CD4-positive, alpha-beta T cell (primary cell): ENCODE measurements around the gene RNASET2. TPM values are rescaled to one million over a fixed set of nuclear protein-coding genes. Genes with fewer than 3 reads are reported as not detected.

Experiments used
- ATAC-seq: fragments of 200-7000 bp; cut with Tn5 transposase; one replicate; pipeline ENCODE4 v1.10.0; 2022; ENCODE audit warnings: mild to moderate bottlenecking; ENCODE audit not compliant: poor library complexity
- CTCF ChIA-PET: fragments of 350-600 bp; sonication (Branson Sonifier 250); formaldehyde crosslinking; loops from one replicate; lab custom pipeline; 2021; ENCODE audit warnings: antibody characterized with exemption, inconsistent platforms; lab: Charles Lee
- POLR2A ChIA-PET: fragments of 350-600 bp; sonication (Branson Sonifier 250); formaldehyde crosslinking; loops from one replicate; lab custom pipeline; 2021; ENCODE audit warnings: antibody characterized with exemption, inconsistent platforms; lab: Charles Lee
- DNase-seq, 14 experiments: peaks; one replicate each; pipeline ENCODE4 v3.0.0-alpha.2; 2013 to 2020; ENCODE audit warnings: mixed read lengths in 2 of 14
- H3K27ac ChIP-seq, 2 donors: one replicate each; pipeline versions ENCODE4 v1.5.1 to v1.7.0; 2013; ENCODE audit warnings: low read length in 2 of 2, low read depth in 1 of 2, mild to moderate bottlenecking in 1 of 2
- H3K27me3 ChIP-seq, 2 experiments: 1 replicate in 1 of 2; 2 replicates in 1 of 2; pipeline versions ENCODE4 v1.6.1 to v1.7.0; 2013; ENCODE audit warnings: low read length in 2 of 2, control low read depth in 1 of 2, mild to moderate bottlenecking in 1 of 2, moderate library complexity in 1 of 2; ENCODE audit not compliant: insufficient read depth in 2 of 2, control insufficient read depth in 1 of 2
- H3K36me3 ChIP-seq: one replicate; pipeline ENCODE4 v1.6.1; 2013; ENCODE audit warnings: low read length, control low read depth; ENCODE audit not compliant: insufficient read depth
- H3K4me1 ChIP-seq: one replicate; pipeline ENCODE4 v1.6.1; 2013; ENCODE audit warnings: low read length, control low read depth; ENCODE audit not compliant: insufficient read depth
- H3K4me3 ChIP-seq: one replicate; pipeline ENCODE4 v1.5.1; 2013; ENCODE audit warnings: mild to moderate bottlenecking, low read length, moderate library complexity
- H3K9me3 ChIP-seq, 2 experiments: 1 replicate in 1 of 2; 2 replicates in 1 of 2; pipeline versions ENCODE4 v1.6.1 to v1.7.0; 2013; ENCODE audit warnings: low read length in 2 of 2, mild to moderate bottlenecking in 2 of 2, control low read depth in 1 of 2, moderate library complexity in 1 of 2; ENCODE audit not compliant: control insufficient read depth in 1 of 2, insufficient read depth in 1 of 2
- H3K27ac Mint-ChIP-seq: one replicate; pipeline ENCODE4 v1.8.0; 2020; ENCODE audit warnings: mixed read lengths
- H3K27me3 Mint-ChIP-seq: one replicate; pipeline ENCODE4 v1.8.0; 2021; ENCODE audit warnings: mixed read lengths
- H3K36me3 Mint-ChIP-seq: one replicate; pipeline ENCODE4 v1.8.0; 2021; ENCODE audit warnings: low read depth, mixed read lengths
- H3K4me1 Mint-ChIP-seq: one replicate; pipeline ENCODE4 v1.8.0; 2021; ENCODE audit warnings: low read depth, mixed read lengths
- H3K4me3 Mint-ChIP-seq: one replicate; pipeline ENCODE4 v1.8.0; 2020; ENCODE audit warnings: mild to moderate bottlenecking, mixed read lengths
- H3K9me3 Mint-ChIP-seq: one replicate; pipeline ENCODE4 v1.8.0; 2020; ENCODE audit warnings: mixed read lengths
- CTCF ChIP-seq: fragments of 200-600 bp; IDR thresholded peaks from one replicate; pipeline ENCODE4 v1.8.0; 2022; ENCODE audit warnings: antibody characterized with exemption, mild to moderate bottlenecking
- intact Hi-C, 2 experiments: fragments of 100-400 bp; cut with DNase I in 1 of 2; cut with micrococcal nuclease in 1 of 2; formaldehyde crosslinking; loops; one replicate each; pipeline versions ENCODE4 v1.15.1 to v1.9.0; 2023 to 2025; cut with DNase I, micrococcal nuclease
- total RNA-seq, 174 experiments: library from RNA in 2 of 174; stranded (reverse) in 2 of 174; gene quantifications; one replicate each; pipeline ENCODE4 v1.2.3 and lab custom pipeline; 2021 to 2026

Gene RNASET2
- total RNA-seq, 2 experiments from 2014 or later: 164 to 165 TPM

GRCh38 chr6:166952567-166953486, 3.5 kb downstream of the RNASET2 start:
- Histone ChIP-seq H3K4me1 (peaks cover 87% of the 10 kb centered on the region), H3K4me3 (peak overlapping the region; percentile 14), H3K27me3 (no peaks in the 10 kb centered on the region), H3K36me3 (peaks cover 23% of the 10 kb centered on the region), H3K9me3 (no peaks in the 10 kb centered on the region), H3K27ac (peak overlapping the region; percentile 79 to 88)
- TF ChIP-seq CTCF: no peak
- ChIA-PET POLR2A (interaction anchor here (0.7 to 2.4 kb wide), 5 partner anchors 16 to 89 kb away, joined by 4 to 14 read pairs (median 6); partner anchors contain the start of gene CEP43), CTCF (interaction anchor here (2.0 to 10.0 kb wide), 2 partner anchors 10 to 36 kb away, joined by 9 to 50 read pairs; no protein-coding TSS in a partner anchor)
- H3K36me3 Mint-ChIP-seq: peaks cover 70% of the 10 kb centered on the region
- peaks cover 72% of the 10 kb centered on the region for H3K4me1 Mint-ChIP-seq
- H3K27ac Mint-ChIP-seq: peak overlapping the region; percentile 93
- H3K9me3 Mint-ChIP-seq: no peaks in the 10 kb centered on the region
- intact Hi-C loops: loop anchor here (5.0 to 10.0 kb wide), 3 partner anchors 34 to 872 kb away; partner anchors contain the start of gene AFDN (in 1 of the 2)
- H3K4me3 Mint-ChIP-seq: peak overlapping the region; percentile 95
- DNase-seq: peak in 7 of 14 experiments; percentile 44 to 71 (median 52)
- H3K27me3 Mint-ChIP-seq: no peaks in the 10 kb centered on the region
- peak; percentile 12 for ATAC-seq

- no peaks in the 10 kb centered on the region for H3K9me3 Mint-ChIP-seq
- POLR2A ChIA-PET: no interaction called here
- Histone ChIP-seq H3K36me3 (peaks cover 30% of the 10 kb centered on the region), H3K4me1 (peaks cover 87% of the 10 kb centered on the region), H3K9me3 (no peaks in the 10 kb centered on the region), H3K27ac (peak overlapping the region; percentile 79 to 88), H3K27me3 (no peaks in the 10 kb centered on the region), H3K4me3 (peak overlapping the region; percentile 10)
- CTCF ChIA-PET: interaction anchor here (1.1 to 10.0 kb wide), 7 partner anchors 8 to 48 kb away, joined by 3 to 50 read pairs (median 5); no protein-coding TSS in a partner anchor
- DNase-seq (peak in 2 of 14 experiments; percentile 42 to 53), ATAC-seq (no peak)
- H3K27ac Mint-ChIP-seq: peak overlapping the region; percentile 93
- no peaks in the 10 kb centered on the region for H3K27me3 Mint-ChIP-seq
- H3K4me1 Mint-ChIP-seq: peaks cover 65% of the 10 kb centered on the region
- no peak for TF ChIP-seq CTCF
- H3K36me3 Mint-ChIP-seq: peaks cover 70% of the 10 kb centered on the region
- intact Hi-C loops: loop anchor here (5.0 to 10.0 kb wide), 3 partner anchors 35 to 873 kb away; partner anchors contain the start of gene AFDN (in 1 of the 2)
- H3K4me3 Mint-ChIP-seq: peak overlapping the region; percentile 95
Measured at GRCh38 chr6:166952121-166952520, 4.2 kb downstream of the RNASET2 start.

GRCh38 chr6:166951670-166952060, 4.7 kb downstream of the RNASET2 start:
- DNase-seq (no peak), ATAC-seq (no peak)
- peak overlapping the region; percentile 72 for H3K4me3 Mint-ChIP-seq
- peaks cover 74% of the 10 kb centered on the region for H3K36me3 Mint-ChIP-seq
- Histone ChIP-seq H3K27ac (peak overlapping the region; percentile 79 to 88), H3K4me1 (peaks cover 86% of the 10 kb centered on the region), H3K36me3 (peaks cover 34% of the 10 kb centered on the region), H3K4me3 (no peak overlapping the region), H3K9me3 (no peaks in the 10 kb centered on the region), H3K27me3 (no peaks in the 10 kb centered on the region)
- peak overlapping the region; percentile 93 for H3K27ac Mint-ChIP-seq
- H3K4me1 Mint-ChIP-seq: peaks cover 65% of the 10 kb centered on the region
- POLR2A ChIA-PET: interaction anchor here (2.5 kb wide), 2 partner anchors 15 to 37 kb away, joined by 10 to 19 read pairs; no protein-coding TSS in a partner anchor
- no peaks in the 10 kb centered on the region for H3K9me3 Mint-ChIP-seq
- intact Hi-C loops: loop anchor here (2.0 to 10.0 kb wide), 4 partner anchors 36 to 873 kb away; partner anchors contain the start of gene AFDN (in 1 of the 2)
- no peak for TF ChIP-seq CTCF
- CTCF ChIA-PET: interaction anchor here (0.8 to 10.0 kb wide), 9 partner anchors 8 to 190 kb away, joined by 3 to 50 read pairs (median 4); no protein-coding TSS in a partner anchor
- H3K27me3 Mint-ChIP-seq: no peaks in the 10 kb centered on the region
